HCT116 (cell line): ENCODE data around the gene SLC10A4. TPM values are rescaled to one million over a fixed set of nuclear protein-coding genes. Genes with fewer than 3 reads are reported as not detected.

Source experiments
- ATAC-seq: fragments of 200-7000 bp; cut with Tn5 transposase; 2 replicates; pipeline ENCODE4 v1.9.1; 2020; ENCODE audit warnings: mild to moderate bottlenecking, moderate library complexity
- BruUV-seq: library from RNA; stranded (reverse); fragments of 400-500 nt; replicated peaks from 2 replicates; lab custom pipeline; 2021; lab: Mats Ljungman, UMichigan
- CTCF ChIA-PET: fragments of 300-600 bp; sonication (Branson Sonifier 250); formaldehyde crosslinking; loops from one replicate; lab custom pipeline; 2021; ENCODE audit warnings: antibody characterized with exemption; lab: Charles Lee
- POLR2A ChIA-PET: fragments of 300-600, 350-600 bp; sonication (Branson Sonifier 250); formaldehyde crosslinking; loops from one replicate; lab custom pipeline; 2021; ENCODE audit warnings: antibody characterized with exemption; lab: Charles Lee
- RAD21 ChIA-PET, 2 experiments: fragments of 300-600 bp; sonication (Branson Sonifier 250); formaldehyde crosslinking; loops; one replicate each; lab custom pipeline; 2023; ENCODE audit warnings: low total read pairs in 2 of 2; ENCODE audit not compliant: uncharacterized antibody in 2 of 2, unreplicated experiment in 2 of 2, low non-redundant PET in 1 of 2; lab: Charles Lee
- DNase-seq: peaks from one replicate; pipeline ENCODE4 v3.0.0-alpha.2; 2010; ENCODE audit warnings: low read depth, low spot score
- H2AFZ ChIP-seq: fragments of 200-600 bp; shearing (Covaris generic), sonication (generic); 2 replicates; pipeline ENCODE4 v1.6.1; 2017; ENCODE audit warnings: low read depth, mixed run types, mixed read lengths, antibody characterized with exemption, low read length; ENCODE audit not compliant: poor library complexity, severe bottlenecking
- H3K27ac ChIP-seq: 2 replicates; pipeline ENCODE4 v1.5.1; 2012; ENCODE audit warnings: low read depth, low read length
- H3K27me3 ChIP-seq: fragments of 200-600 bp; sonication (generic); 2 replicates; pipeline ENCODE4 v1.6.1; 2016; ENCODE audit warnings: mixed run types, low read length, mixed read lengths; ENCODE audit not compliant: insufficient read depth
- H3K36me3 ChIP-seq, 2 experiments: fragments of 200-500 bp in 1 of 2; fragments of 200-600 bp in 1 of 2; sonication (Bioruptor generic) in 1 of 2; sonication (generic) in 1 of 2; 2 replicates each; pipeline versions ENCODE4 v1.5.1 to v1.6.1; 2014 to 2016; ENCODE audit warnings: low read length in 2 of 2, inconsistent platforms in 1 of 2, mixed read lengths in 1 of 2, mixed run types in 1 of 2; ENCODE audit not compliant: insufficient read depth in 2 of 2, control insufficient read depth in 1 of 2
- H3K4me1 ChIP-seq, 2 experiments: fragments of 200-600 bp in 1 of 2; sonication (generic) in 1 of 2; 2 replicates each; pipeline versions ENCODE4 v1.5.1 to v1.6.1; 2012 to 2017; ENCODE audit warnings: low read length in 2 of 2, inconsistent platforms in 1 of 2, mild to moderate bottlenecking in 1 of 2, mixed read lengths in 1 of 2, mixed run types in 1 of 2, moderate library complexity in 1 of 2; ENCODE audit not compliant: insufficient read depth in 2 of 2, control insufficient read depth in 1 of 2
- H3K4me2 ChIP-seq: fragments of 200-600 bp; sonication (generic); 2 replicates; pipeline ENCODE4 v1.6.1; 2017; ENCODE audit warnings: mixed run types, low read length, mixed read lengths
- H3K4me3 ChIP-seq, 2 experiments: fragments of 200-600 bp in 1 of 2; sonication (generic) in 1 of 2; replicated peaks in 1 of 2; 2 replicates each; pipeline ENCODE4 v1.5.1; 2011 to 2016; ENCODE audit warnings: low read length in 2 of 2, control low read depth in 1 of 2, low read depth in 1 of 2, mild to moderate bottlenecking in 1 of 2, mixed read lengths in 1 of 2, mixed run types in 1 of 2
- H3K79me2 ChIP-seq: fragments of 200-600 bp; sonication (generic); 2 replicates; pipeline ENCODE4 v1.6.1; 2017; ENCODE audit warnings: mild to moderate bottlenecking, mixed run types, low read length, moderate library complexity, mixed read lengths; ENCODE audit not compliant: insufficient read depth
- H3K9ac ChIP-seq: fragments of 200-600 bp; sonication (generic); 2 replicates; pipeline ENCODE4 v1.6.1; 2016; ENCODE audit warnings: low read length, mixed read lengths
- H3K9me2 ChIP-seq: fragments of 200-600 bp; sonication (generic), shearing (Covaris generic); 2 replicates; pipeline ENCODE4 v1.6.1; 2017; ENCODE audit warnings: mixed run types, mild to moderate bottlenecking, moderate library complexity; ENCODE audit not compliant: insufficient read depth
- H3K9me3 ChIP-seq, 2 experiments: fragments of 200-500 bp in 1 of 2; fragments of 200-600 bp in 1 of 2; sonication (Bioruptor generic) in 1 of 2; sonication (generic) in 1 of 2; 2 replicates each; pipeline ENCODE4 v1.6.1; 2014 to 2017; ENCODE audit warnings: low read length in 2 of 2, mixed read lengths in 2 of 2, inconsistent platforms in 1 of 2, low read depth in 1 of 2, mild to moderate bottlenecking in 1 of 2, mixed run types in 1 of 2, moderate library complexity in 1 of 2; ENCODE audit not compliant: control insufficient read depth in 1 of 2, insufficient read depth in 1 of 2
- H4K20me1 ChIP-seq: fragments of 200-600 bp; sonication (generic), shearing (Covaris generic); 2 replicates; pipeline ENCODE4 v1.6.1; 2017; ENCODE audit warnings: mixed run types, mild to moderate bottlenecking, moderate library complexity; ENCODE audit not compliant: insufficient read depth
- EZH2 ChIP-seq: fragments of 200-600 bp; sonication (generic); IDR thresholded peaks from 2 replicates; pipeline ENCODE4 v1.6.1; 2017; ENCODE audit warnings: antibody characterized with exemption, mixed run types
- POLR2A ChIP-seq: IDR thresholded peaks from 2 replicates; pipeline ENCODE4 v1.7.0; 2011; ENCODE audit warnings: borderline replicate concordance; ENCODE audit not compliant: insufficient read depth, insufficient read length; ENCODE audit errors: extremely low read depth
- POLR2AphosphoS5 ChIP-seq: IDR thresholded peaks from 2 replicates; pipeline ENCODE4 v1.6.1; 2011; ENCODE audit warnings: mild to moderate bottlenecking, low read depth, low read length, moderate library complexity
- SIN3A ChIP-seq: IDR thresholded peaks from 2 replicates; pipeline ENCODE4 v1.6.1; 2012; ENCODE audit warnings: low read depth
- intact Hi-C: fragments of 100-400 bp; cut with micrococcal nuclease; formaldehyde crosslinking; loops from 2 replicates; pipeline ENCODE4 v1.10.0; 2022
- total RNA-seq: library from RNA; stranded (reverse); gene quantifications from one replicate; pipeline ENCODE4 v1.2.1, GENCODE V29; 2021; ENCODE audit not compliant: unreplicated experiment

The SLC10A4 gene
- total RNA-seq, 1 experiment from 2014 or later, result 8.4 TPM

DNA sequence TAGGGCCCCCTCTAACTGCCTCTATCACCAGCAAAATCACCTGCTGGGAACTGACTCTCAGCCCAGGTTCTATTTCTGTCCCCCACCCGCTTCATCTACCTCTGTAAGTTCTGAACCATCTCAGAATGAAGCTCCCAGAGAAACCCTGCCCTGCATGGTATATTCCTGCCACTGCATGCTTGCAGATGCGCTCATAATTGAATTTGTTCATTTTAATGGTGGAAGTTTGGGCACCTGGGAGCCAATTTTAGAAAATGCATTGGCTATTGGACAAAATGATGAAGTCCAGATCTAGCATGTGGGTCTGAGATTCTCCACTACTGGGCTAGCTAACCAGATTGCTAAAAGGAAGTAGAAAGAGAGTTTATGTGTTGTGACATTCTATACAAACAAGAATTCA is 28.6 kb upstream of the SLC10A4 start:
- POLR2A ChIA-PET, result no interaction called here
- no peak for ATAC-seq

GRCh38 chr4:48461000-48461399 is 22.1 kb upstream of the SLC10A4 start:
- Histone ChIP-seq H3K4me3 (no peak overlapping the region), H3K4me2 (no peak overlapping the region), H3K4me1 (peaks cover 0 to 6% of the 10 kb centered on the region in 2 experiments; a peak in 1 of 4 replicates), H4K20me1 (no peaks in the 10 kb centered on the region), H3K9me3 (no peaks in the 10 kb centered on the region), H2AFZ (no peak overlapping the region), H3K9me2 (no peaks in the 10 kb centered on the region), H3K27ac (no peak overlapping the region), H3K9ac (no peak overlapping the region), H3K27me3 (no peaks in the 10 kb centered on the region), H3K79me2 (no peaks in the 10 kb centered on the region), H3K36me3 (no peaks in the 10 kb centered on the region)
- CTCF ChIA-PET, result no interaction called here
- POLR2A ChIA-PET, result no interaction called here
- no TSS peak for BruUV-seq
- RAD21 ChIA-PET, result no interaction called here
- intact Hi-C loops, result no loop called here
- DNase-seq, result no peak
- no peak for TF ChIP-seq EZH2
- no peak for TF ChIP-seq POLR2AphosphoS5
- TF ChIP-seq POLR2A, result no peak
- ATAC-seq, result no peak

More for the DNA sequence above, 28.6 kb upstream of the SLC10A4 start:
- no peak overlapping the region for H3K4me2 ChIP-seq
- no peak overlapping the region for H2AFZ ChIP-seq
- TF ChIP-seq EZH2 (no peak), SIN3A (no peak)
- no peaks in the 10 kb centered on the region for H3K79me2 ChIP-seq
- intact Hi-C loops, result loop anchor here (2.0 kb wide), 1 partner anchor 88 kb away; no protein-coding TSS in a partner anchor
- no peak overlapping the region for H3K9ac ChIP-seq
- no peaks in the 10 kb centered on the region for H3K9me3 ChIP-seq
- DNase-seq, result no peak
- no peak overlapping the region for H3K4me3 ChIP-seq
- no peaks in the 10 kb centered on the region for H3K9me2 ChIP-seq
- no peaks in the 10 kb centered on the region for H4K20me1 ChIP-seq
- RAD21 ChIA-PET, result no interaction called here
- H3K27ac ChIP-seq, result no peak overlapping the region
- no TSS peak for BruUV-seq
- H3K4me1 ChIP-seq, result no peaks in the 10 kb centered on the region
- CTCF ChIA-PET, result no interaction called here
- no peaks in the 10 kb centered on the region for H3K36me3 ChIP-seq
- H3K27me3 ChIP-seq, result no peaks in the 10 kb centered on the region
